Measurements from ENCODE around the gene WBP2.

DNA sequence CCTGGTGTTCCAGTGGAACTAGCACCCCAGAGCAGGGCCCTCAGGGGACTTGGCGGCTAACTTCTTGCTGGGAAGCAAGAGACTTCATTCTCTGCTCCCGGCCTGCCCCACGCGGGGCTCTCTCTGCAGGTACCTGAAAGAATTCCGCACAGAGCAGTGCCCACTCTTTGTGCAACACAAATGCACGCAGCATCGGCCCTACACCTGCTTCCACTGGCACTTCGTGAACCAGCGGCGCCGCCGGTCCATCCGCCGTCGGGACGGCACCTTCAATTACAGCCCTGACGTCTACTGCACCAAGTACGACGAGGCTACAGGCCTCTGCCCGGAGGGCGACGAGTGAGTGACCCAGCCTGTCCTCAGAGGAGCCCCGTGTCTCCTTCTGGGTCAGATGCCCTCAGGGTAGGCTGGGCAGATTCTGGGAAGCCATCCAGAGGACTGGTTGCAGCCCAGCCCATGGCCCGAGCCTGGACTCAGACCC lies 45.5 kb downstream of the WBP2 start:
- TF ChIP-seq ZNF561 (CRISPR knock-in tag; conservative IDR thresholded peaks at IDR 0.05) (no peak), FOS (IDR thresholded peaks at IDR 0.05; ENCODE audit: extremely low read depth, insufficient read length) (no peak), ELF2 (CRISPR knock-in tag; IDR thresholded peaks at IDR 0.05) (no peak), CHD1 (IDR thresholded peaks at IDR 0.05; ENCODE audit: low read length) (no peak), BMI1 (IDR thresholded peaks at IDR 0.05; ENCODE audit: low read length) (no peak)
- TF ChIP-seq, protein P1, sequence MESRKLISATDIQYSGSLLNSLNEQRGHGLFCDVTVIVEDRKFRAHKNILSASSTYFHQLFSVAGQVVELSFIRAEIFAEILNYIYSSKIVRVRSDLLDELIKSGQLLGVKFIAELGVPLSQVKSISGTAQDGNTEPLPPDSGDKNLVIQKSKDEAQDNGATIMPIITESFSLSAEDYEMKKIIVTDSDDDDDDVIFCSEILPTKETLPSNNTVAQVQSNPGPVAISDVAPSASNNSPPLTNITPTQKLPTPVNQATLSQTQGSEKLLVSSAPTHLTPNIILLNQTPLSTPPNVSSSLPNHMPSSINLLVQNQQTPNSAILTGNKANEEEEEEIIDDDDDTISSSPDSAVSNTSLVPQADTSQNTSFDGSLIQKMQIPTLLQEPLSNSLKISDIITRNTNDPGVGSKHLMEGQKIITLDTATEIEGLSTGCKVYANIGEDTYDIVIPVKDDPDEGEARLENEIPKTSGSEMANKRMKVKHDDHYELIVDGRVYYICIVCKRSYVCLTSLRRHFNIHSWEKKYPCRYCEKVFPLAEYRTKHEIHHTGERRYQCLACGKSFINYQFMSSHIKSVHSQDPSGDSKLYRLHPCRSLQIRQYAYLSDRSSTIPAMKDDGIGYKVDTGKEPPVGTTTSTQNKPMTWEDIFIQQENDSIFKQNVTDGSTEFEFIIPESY (CRISPR knock-in tag; IDR thresholded peaks at IDR 0.05), result no peak
- TF ChIP-seq, protein P2, sequence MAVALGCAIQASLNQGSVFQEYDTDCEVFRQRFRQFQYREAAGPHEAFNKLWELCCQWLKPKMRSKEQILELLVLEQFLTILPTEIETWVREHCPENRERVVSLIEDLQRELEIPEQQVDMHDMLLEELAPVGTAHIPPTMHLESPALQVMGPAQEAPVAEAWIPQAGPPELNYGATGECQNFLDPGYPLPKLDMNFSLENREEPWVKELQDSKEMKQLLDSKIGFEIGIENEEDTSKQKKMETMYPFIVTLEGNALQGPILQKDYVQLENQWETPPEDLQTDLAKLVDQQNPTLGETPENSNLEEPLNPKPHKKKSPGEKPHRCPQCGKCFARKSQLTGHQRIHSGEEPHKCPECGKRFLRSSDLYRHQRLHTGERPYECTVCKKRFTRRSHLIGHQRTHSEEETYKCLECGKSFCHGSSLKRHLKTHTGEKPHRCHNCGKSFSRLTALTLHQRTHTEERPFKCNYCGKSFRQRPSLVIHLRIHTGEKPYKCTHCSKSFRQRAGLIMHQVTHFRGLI (CRISPR knock-in tag; IDR thresholded peaks at IDR 0.05), result no peak

All from K562 (cell line).